HG02870 (cell line): ENCODE measurements around the gene DDTL.
"Not testable (repeated sequence)": the region's sequence is repeated elsewhere in the genome, so short reads cannot be mapped to it uniquely, and the experiment has no call there.

Experiments used
- ATAC-seq: cut with Tn5 transposase; IDR thresholded peaks from one replicate; pipeline ENCODE4 v1.9.1; 2021; ENCODE audit warnings: mild to moderate bottlenecking, moderate library complexity; ENCODE audit not compliant: unreplicated experiment

The DDTL gene

DNA sequence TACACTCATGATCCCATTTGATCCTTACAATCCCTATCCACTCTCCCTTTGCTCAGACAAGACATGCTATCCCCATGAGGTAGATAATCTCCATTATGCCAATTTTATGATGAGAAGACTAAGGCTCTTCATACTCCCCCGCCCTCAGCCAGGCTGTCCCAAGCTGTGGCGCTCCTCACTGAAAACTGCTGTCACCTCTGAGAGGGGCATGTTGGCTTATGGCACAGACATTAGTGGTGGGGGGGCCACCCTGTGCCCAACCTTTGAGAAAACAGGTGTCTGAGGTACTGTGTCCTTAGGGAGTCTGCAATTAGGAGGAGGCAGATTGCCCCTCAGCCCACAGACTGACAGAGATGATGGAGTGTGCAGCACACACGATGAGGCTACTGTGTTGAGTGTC, 2.4 kb downstream of the DDTL start:
- ATAC-seq, result no peak

- ATAC-seq, result no peak
These were observed 3.5 kb downstream of the DDTL start for GRCh38 chr22:23970201-23970641.

- no peak for ATAC-seq
These were observed 4.3 kb downstream of the DDTL start for GRCh38 chr22:23970816-23971486.

GRCh38 chr22:23971927-23972326, 5.2 kb downstream of the DDTL start:
- not testable (repeated sequence) for ATAC-seq

GRCh38 chr22:23974345-23974744, 7.7 kb downstream of the DDTL start, which contains the start of gene DDT:
Gene DDT (minus strand): TSS chr22:23974441. CDS start chr22:23974414, 27 bp downstream.
- ATAC-seq, result peak; percentile 89

DNA sequence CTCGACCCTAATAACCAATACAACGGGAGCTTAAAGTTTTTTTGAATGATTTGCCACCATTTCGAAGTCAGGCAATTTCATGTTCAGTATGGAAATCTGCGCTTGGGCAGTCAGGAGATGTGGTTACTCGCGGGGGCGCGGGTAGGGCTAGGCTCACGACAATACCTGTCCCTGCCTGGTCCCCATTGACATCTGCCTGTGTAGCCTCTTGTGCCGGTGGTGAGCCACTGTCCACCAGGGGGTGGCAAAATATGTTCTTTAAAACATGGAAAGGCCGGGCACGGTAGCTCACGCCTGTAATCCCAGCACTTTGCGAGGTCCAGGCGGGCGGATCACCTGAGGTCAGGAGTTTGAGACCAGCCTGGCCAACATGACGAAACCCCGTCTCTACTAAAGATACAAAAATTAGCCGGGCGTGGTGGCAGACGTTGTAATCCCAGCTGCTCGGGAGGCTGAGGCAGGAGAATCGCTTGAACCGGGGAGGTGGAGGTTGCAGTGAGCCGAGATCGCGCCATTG, 8.2 kb downstream of the DDTL start:
- ATAC-seq, result peak; percentile 13

- not testable (repeated sequence) for ATAC-seq
These were observed 10.6 kb downstream of the DDTL start for GRCh38 chr22:23977304-23977703.

DNA sequence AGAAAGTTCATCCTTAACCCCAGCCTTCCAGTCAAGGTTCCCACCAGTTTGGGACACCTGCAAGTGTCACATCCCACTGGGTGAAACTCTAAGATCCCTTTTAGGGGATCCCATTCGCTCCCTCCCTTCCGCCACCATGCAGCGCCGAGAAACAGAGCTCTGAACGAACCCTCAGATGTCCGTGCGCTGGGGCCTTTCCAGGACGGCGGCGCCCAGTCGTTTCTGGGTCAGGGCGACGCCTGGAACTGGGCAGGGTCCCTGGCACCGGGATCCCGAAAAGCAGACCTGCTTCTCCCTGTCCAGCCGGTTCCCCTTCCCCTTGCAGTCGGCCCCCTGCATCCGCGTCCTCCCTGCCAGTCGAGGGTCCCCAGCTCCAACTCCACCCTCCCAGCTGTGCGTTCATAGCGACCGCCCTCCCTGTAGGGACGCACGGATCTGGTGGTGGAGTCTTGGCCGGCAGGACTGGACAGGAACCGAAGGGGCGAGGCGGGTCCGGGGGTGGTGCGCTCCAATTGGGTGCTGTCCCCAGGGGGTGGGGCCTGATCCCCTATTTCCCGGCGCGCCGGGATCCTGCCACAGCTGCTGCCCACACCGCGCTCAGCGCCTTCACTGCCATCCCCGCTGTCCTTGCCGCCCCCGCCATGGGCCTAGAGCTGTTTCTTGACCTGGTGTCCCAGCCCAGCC, 13.0 kb downstream of the DDTL start, which contains the start of gene GSTT2:
Gene GSTT2 (plus strand): TSS at position 578 of the 684 bp plus-strand sequence.
- not testable (repeated sequence) for ATAC-seq

- ATAC-seq, result not testable (repeated sequence)
These were observed 13.9 kb downstream of the DDTL start for GRCh38 chr22:23980567-23980966.

DNA sequence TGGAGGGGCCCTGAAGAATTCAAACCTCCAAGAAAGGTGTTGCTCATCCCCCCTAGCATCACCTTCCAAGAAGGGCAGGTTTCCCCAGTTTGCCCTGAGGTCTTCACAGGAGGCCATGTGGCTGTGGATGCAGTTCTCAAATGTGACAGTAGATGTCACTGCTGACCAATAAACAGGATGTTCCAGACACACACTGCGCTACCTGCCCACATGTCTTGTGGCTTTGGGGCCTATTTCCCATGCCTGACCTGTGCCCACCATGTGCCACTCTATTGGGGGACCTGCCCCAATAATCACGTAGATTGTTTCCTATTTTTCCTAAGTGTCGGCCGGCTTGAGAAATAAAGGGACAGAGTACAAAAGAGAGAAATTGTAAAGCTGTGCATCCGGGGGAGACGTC, 17.7 kb downstream of the DDTL start:
- ATAC-seq, result no peak

GRCh38 chr22:23986089-23986488, 19.4 kb downstream of the DDTL start:
- ATAC-seq, result not testable (repeated sequence)

DNA sequence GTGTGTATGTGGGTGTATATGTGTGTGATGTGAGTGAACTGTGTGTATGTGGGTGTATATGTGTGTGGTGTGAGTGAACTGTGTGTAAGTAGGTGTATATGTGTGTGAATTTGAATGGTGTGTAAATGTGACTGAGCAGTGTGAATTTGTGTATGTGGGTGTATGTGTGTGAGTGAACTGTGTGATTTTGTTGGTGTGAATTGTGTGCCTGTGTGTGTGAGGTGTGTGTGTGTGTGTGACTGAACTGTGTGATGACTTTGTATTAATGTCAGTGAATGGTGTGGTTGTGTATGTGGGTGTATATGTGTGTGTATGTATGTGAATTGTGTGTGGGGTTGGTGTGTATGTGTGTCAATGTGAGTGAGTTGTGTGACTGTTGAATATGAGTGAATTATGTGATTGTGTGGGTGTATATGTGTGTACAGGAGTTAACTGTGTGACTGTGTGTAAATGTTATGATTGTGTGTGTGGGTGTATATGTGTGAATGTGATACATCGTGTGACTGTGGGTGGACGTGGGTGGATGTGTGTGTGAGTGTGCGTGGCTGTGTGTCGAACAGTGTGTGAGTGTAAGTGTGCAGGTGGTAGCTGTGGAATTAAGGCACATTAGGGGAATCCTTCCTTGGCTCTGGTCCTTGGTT, 20.0 kb downstream of the DDTL start:
- ATAC-seq, result not testable (repeated sequence)

DNA sequence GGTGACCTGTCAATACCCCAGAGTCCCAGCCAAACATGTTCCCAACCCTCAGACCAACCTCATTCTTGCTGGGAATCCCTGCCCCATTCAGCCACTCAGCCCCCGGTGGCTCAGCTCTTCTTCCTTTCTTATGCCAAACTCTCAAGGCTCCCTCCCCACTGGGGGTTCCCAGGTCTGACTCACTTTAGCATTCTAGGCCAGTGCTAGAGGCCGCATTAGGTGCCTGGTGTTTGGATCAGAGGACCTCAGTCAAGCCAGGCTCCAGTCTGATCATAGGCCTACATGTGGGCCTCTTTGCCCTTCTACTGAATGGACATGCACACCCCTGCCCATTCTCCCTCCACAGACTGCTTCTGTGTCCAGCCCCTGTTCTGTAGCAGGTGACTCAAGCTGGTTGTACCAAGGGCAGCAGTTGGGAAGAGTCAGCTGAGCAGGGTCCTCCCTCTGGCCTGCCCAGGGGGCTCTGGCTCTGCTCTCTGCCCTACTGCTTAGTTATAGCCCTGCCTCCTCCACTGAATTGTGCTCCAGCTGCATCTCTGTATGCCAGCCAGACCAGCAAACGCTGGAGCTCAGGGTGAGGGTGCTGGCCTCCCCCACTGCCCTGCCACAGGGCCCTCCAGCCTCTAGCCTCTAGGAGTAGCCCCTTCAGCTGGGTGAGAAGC, 23.0 kb downstream of the DDTL start:
- not testable (repeated sequence) for ATAC-seq

GRCh38 chr22:23993080-23993479, 26.4 kb downstream of the DDTL start:
- ATAC-seq, result not testable (repeated sequence)

DNA sequence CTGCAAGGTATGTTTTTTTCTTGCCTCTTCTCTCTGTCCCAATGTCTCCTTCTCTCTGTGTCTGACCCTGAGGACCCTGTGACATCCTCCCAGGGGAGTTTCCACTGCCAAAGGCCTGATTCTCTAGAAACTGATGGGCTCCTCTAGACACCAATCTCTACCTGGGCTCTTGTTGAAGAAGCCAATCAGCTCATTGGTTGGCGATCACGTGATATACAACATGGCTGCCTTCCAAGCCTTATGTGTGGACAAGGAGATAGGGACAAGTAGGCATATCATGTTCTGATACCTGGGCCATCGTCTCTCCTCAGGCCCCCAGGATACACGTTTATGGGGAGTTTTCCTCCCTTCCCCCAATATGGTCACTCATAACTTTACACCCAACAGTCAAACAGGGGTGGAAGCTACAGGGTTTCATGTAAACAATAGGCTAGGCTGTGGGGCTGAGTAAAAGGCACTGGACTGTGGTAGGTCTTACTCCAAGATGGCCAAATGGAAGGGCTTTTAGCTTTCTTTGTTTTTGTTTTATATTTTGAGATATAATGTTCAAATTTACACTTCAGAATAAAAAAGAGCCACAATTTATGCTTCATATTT, 27.0 kb downstream of the DDTL start:
- ATAC-seq, result not testable (repeated sequence)

DNA sequence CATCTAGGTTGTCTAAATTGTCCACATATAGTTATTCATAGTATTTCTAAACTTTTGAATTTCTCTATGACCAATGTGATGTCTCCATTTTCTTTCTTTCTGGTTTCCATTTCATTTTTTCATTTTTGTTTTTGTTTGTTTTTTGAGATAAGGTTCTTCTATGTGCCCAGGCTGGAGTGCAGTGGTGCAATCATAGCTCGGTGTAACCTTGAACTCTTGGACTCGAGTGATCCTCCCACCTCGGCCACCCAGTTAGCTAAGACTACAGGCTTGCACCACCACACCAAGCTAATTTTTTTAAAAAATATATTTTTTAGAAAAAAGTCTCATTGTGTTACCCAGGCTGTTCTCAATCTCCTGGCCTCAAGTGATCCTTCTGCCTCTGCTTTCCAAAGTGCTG, 30.4 kb downstream of the DDTL start:
- ATAC-seq, result no peak

DNA sequence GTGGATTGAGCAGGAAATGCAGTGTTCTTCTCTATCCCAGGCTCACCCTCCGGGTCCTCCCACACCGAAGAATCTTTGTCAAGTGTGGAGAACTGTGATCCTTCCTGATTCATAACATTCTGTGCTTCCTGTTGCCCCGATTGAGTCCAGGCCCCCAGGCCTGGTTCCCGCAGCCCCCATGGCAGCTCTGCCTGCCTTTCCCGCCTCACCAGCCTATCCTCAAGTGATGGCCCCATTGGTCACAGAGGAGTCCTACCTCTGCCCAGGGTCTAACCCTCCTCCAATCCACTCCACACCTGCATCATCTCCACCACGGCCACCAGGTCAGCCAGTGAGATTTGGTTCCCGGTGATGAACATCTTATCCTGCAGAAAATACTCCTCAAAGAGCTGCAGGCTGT, 33.1 kb downstream of the DDTL start:
- ATAC-seq, result not testable (repeated sequence)

GRCh38 chr22:24001314-24001713, 34.6 kb downstream of the DDTL start:
- ATAC-seq, result no peak

GRCh38 chr22:24002272-24002671, 35.6 kb downstream of the DDTL start:
- no peak for ATAC-seq

DNA sequence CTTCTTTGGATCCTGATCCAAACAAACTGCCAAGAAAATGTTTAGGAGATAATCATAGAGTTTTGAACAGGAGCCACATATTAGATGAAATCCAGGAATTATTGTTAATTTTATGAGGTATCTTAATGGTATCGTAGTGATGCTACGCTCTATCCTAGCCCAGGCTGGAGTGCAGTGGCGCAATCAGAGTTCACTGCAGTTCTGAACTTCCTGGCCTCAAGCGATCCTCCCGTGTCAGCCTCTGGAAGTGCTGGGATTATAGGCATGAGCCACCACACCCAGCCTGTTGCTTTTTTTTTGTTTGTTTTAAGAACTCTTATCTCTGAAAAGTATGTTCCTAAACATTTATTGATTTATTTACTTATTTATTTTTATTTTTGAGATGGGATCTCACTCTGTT, 36.2 kb downstream of the DDTL start:
- ATAC-seq, result no peak

GRCh38 chr22:24003887-24004286, 37.2 kb downstream of the DDTL start:
- ATAC-seq, result no peak
